Heart right ventricle (tissue), 16 donors: ENCODE results near the gene SASS6. TPM values are rescaled to one million over a fixed set of nuclear protein-coding genes. Genes with fewer than 3 reads are reported as not detected.

Experiments
- ATAC-seq, 8 donors: fragments of 200-7000 bp; cut with Tn5 transposase; one replicate each; pipeline ENCODE4 v1.9.1; 2020; ENCODE audit warnings: mild to moderate bottlenecking in 8 of 8, moderate library complexity in 8 of 8, moderate number of reproducible peaks in 1 of 8
- DNase-seq, 2 donors: peaks; one replicate each; pipeline ENCODE4 v3.0.0-alpha.2; 2020
- H3K27ac ChIP-seq, 10 donors: fragments of 200-600 bp; sonication (generic) in 2 of 10; one replicate each; pipeline versions ENCODE4 v1.5.0 to v1.8.0; 2020 to 2022; ENCODE audit warnings: mild to moderate bottlenecking in 3 of 10
- H3K27me3 ChIP-seq, 7 donors: fragments of 200-600 bp; one replicate each; pipeline ENCODE4 v1.8.0; 2021 to 2022; ENCODE audit warnings: mild to moderate bottlenecking in 2 of 7
- H3K36me3 ChIP-seq, 9 donors: fragments of 200-600 bp; sonication (generic) in 1 of 9; one replicate each; pipeline versions ENCODE4 v1.5.0 to v1.8.0; 2020 to 2022; ENCODE audit warnings: mild to moderate bottlenecking in 2 of 9
- H3K4me1 ChIP-seq, 9 donors: fragments of 200-600 bp; sonication (generic) in 1 of 9; one replicate each; pipeline versions ENCODE4 v1.5.0 to v1.8.0; 2020 to 2022; ENCODE audit warnings: mild to moderate bottlenecking in 4 of 9
- H3K4me3 ChIP-seq, 10 donors: fragments of 200-600 bp; sonication (generic) in 2 of 10; one replicate each; pipeline versions ENCODE4 v1.5.0 to v1.8.0; 2020 to 2022; ENCODE audit warnings: mild to moderate bottlenecking in 7 of 10, moderate library complexity in 2 of 10
- H3K9me3 ChIP-seq, 11 donors: fragments of 200-600 bp in 10 of 11; sonication (generic) in 2 of 11; one replicate each; pipeline versions ENCODE4 v1.5.0 to v1.8.0; 2013 to 2022; ENCODE audit warnings: mild to moderate bottlenecking in 2 of 11, control low read depth in 1 of 11, moderate library complexity in 1 of 11
- WGBS, 2 donors: extraction: QIAGEN DNeasy Blood & Tissue Kit; methylation state at CpG; one replicate each; pipeline ENCODE4 v1.1.7; 2013; ENCODE audit warnings: inconsistent platforms in 1 of 2; 5-methylcytosine and 5-hydroxymethylcytosine counted together
- intact Hi-C, 10 donors: fragments of 100-400 bp; cut with DNase I; formaldehyde crosslinking; loops; one replicate each; pipeline versions ENCODE4 v1.11.1 to v1.14.2; 2022
- polyA plus RNA-seq, 2 donors: library from polyadenylated mRNA; stranded (reverse); fragments of 200-250 nt; gene quantifications; one replicate each; pipeline ENCODE4 v1.2.3, GENCODE V29; 2013
- total RNA-seq, 10 donors: library from RNA; stranded (reverse); fragmentation: NEBNext Ultra II Directional in 3 of 10; extraction: Animal tissue kit (Norgen Biotek cat#: 25700) in 3 of 10; gene quantifications; one replicate each; pipeline versions ENCODE4 v1.2.1 to v1.2.4, GENCODE V29; 2021 to 2023
- TF ChIP-seq, protein P1 (sequence below), 9 donors: fragments of 200-600 bp; sonication (generic) in 2 of 9; IDR thresholded peaks; one replicate each; pipeline versions ENCODE4 v1.5.0 to v1.8.0; 2021 to 2022; ENCODE audit warnings: antibody characterized with exemption in 9 of 9, mild to moderate bottlenecking in 5 of 9, moderate library complexity in 1 of 9
- donor health status: Arrhythmogenic right ventricular cardiomyopathy.
- donor health status: ischemic (EF 13 %, LVEDD 7.1; RV severe dilation, severe dysfunction).
- donor health status: healthy with polysubstance abuse.
- donor health status: DM: no; HTN: yes; CAD: no.
- donor health status: DM: no; HTN: no; CAD: no.
- donor health status: ischemic (EF 25% LVEDD 6.9; RV normal size, moderate dysfunction).
- donor health status: ischemic (EF 25% LVEDD 5.7; RV mildly dilated, moderate dysfunction).
- donor health status: healthy.
- donor health status: DM: yes; HTN: yes; CAD: no.
- donor health status: Ischemic cardiomyopathy.
- donor health status: ischemic (EF 35%, LVEDD 5.7; RV mildly dilated, moderate dysfunction).
- donor health status: nonischemic (EF 11% LVEDD 7.7; RV severe dilation, severe dysfunction).
- donor health status: DM: yes; HTN: yes; CAD: no.
- donor health status: PGD.
- donor health status: ischemic (EF 29% LVEDD 5.4; RV normal size, mild dysfunction).
- donor health status: nonischemic (EF 23%, LVEDD 6.1; RV moderate dilation, normal function).

The SASS6 gene
- total and polyA plus RNA-seq, 12 donors, result 0.95 to 2.7 (median 1.7) TPM

DNA sequence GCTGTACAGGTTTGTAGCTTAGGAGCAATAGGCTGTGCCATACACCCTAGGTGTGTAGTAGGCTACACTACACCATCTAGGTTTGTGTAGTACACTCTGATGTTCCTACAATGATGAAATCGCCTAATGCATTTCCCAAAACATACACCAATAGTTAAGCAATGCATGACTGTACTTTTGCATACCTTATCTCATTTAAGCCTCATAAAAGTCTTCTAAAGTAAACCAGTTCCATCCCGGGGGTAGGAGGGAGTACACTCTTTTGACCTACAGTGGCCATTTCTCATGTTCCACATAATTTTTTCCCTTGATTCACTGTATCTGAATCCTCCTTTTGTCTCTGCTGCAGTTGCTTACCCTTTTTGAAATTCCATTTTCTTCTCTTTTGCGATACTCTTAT, 12.4 kb upstream of the SASS6 start:
- intact Hi-C loops, result loop anchor here in 1 of 10 donors (10.0 kb wide), 1 partner anchor 260 kb away; no protein-coding TSS in a partner anchor
- Histone ChIP-seq H3K9me3 (no peaks in the 10 kb centered on the region), H3K36me3 (peaks cover 0 to 100% (median 79%) of the 10 kb centered on the region in 9 donors), H3K4me3 (no peak overlapping the region), H3K27ac (no peak overlapping the region), H3K4me1 (peaks cover 0 to 4% (median 0%) of the 10 kb centered on the region in 9 donors), H3K27me3 (no peaks in the 10 kb centered on the region)
- no peak for ATAC-seq
- TF ChIP-seq, protein P1, sequence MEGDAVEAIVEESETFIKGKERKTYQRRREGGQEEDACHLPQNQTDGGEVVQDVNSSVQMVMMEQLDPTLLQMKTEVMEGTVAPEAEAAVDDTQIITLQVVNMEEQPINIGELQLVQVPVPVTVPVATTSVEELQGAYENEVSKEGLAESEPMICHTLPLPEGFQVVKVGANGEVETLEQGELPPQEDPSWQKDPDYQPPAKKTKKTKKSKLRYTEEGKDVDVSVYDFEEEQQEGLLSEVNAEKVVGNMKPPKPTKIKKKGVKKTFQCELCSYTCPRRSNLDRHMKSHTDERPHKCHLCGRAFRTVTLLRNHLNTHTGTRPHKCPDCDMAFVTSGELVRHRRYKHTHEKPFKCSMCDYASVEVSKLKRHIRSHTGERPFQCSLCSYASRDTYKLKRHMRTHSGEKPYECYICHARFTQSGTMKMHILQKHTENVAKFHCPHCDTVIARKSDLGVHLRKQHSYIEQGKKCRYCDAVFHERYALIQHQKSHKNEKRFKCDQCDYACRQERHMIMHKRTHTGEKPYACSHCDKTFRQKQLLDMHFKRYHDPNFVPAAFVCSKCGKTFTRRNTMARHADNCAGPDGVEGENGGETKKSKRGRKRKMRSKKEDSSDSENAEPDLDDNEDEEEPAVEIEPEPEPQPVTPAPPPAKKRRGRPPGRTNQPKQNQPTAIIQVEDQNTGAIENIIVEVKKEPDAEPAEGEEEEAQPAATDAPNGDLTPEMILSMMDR (IDR thresholded peaks at IDR 0.05), result no peak
- WGBS, 2 donors, result 95 to 96% methylated on average over 3 of the region's 3 CpGs
- DNase-seq, result no peak

- H3K36me3 ChIP-seq, result peaks cover 0 to 100% (median 76%) of the 10 kb centered on the region in 9 donors
- no peak overlapping the region for H3K27ac ChIP-seq
- H3K4me1 ChIP-seq, result peaks cover 0 to 4% (median 0%) of the 10 kb centered on the region in 9 donors
- intact Hi-C loops, result loop anchor here in 2 of 10 donors (5.0 to 10.0 kb wide), 2 partner anchors 258 to 315 kb away; no protein-coding TSS in a partner anchor
- TF ChIP-seq, protein P1 (IDR thresholded peaks at IDR 0.05), result no peak
- DNase-seq (no peak), ATAC-seq (no peak)
- no peaks in the 10 kb centered on the region for H3K27me3 ChIP-seq
- WGBS, 2 donors, result 49 to 73% methylated on average over 3 of the region's 3 CpGs
- no peak overlapping the region for H3K4me3 ChIP-seq
- no peaks in the 10 kb centered on the region for H3K9me3 ChIP-seq
These were observed 9.6 kb upstream of the SASS6 start for GRCh38 chr1:100142343-100142742.

DNA sequence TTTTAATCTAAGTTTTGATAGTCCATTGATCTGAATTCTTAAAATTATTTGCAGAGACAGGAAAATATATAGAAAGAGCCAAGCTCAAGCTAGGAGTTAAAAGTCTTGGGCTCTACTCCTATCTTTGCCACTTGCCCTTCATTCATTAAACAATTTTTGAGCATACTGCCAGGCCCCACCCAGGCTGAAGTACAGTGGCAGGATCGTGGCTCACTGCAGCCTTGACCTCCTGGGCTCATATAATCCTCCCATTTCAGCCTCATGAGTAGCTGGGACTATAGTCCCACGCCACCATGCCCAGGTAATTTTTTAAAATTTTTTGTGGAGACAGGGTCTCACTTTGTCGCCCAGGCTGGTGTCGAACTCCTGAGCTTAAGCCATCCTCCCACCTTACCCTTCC, 8.5 kb upstream of the SASS6 start:
- Histone ChIP-seq H3K27me3 (no peaks in the 10 kb centered on the region), H3K36me3 (peaks cover 0 to 100% (median 70%) of the 10 kb centered on the region in 9 donors), H3K4me1 (peaks cover 0 to 4% (median 0%) of the 10 kb centered on the region in 9 donors), H3K4me3 (no peak overlapping the region), H3K27ac (no peak overlapping the region), H3K9me3 (no peaks in the 10 kb centered on the region)
- intact Hi-C loops, result loop anchor here in 2 of 10 donors (5.0 to 10.0 kb wide), 2 partner anchors 256 to 316 kb away; no protein-coding TSS in a partner anchor
- DNase-seq (no peak), ATAC-seq (no peak)
- 82 to 89% methylated on average over 4 of the region's 4 CpGs for WGBS, 2 donors
- TF ChIP-seq, protein P1 (IDR thresholded peaks at IDR 0.05), result no peak

DNA sequence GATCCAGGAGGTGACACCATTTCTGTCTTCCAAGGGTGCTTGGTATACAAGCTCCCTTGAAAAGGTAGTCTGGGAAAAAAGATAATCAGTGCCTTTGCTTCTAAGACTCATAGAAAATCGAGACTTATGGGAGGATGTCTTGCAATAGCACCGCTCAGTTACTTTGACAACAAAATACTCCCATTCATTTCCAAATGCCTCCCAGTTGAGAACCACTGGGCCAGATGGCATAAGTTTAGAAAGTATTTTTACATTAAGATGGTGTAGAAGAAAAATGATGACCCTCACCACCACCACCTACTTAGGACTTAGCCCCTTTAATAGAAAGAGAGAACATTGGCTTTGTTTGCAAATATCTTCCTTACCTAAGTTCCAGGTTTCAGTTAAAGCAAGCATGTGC, 4.9 kb upstream of the SASS6 start:
- intact Hi-C loops, result loop anchor here in 5 of 10 donors (10.0 kb wide), 8 partner anchors 127 to 333 kb away; partner anchors contain the start of genes CDC14A (in 1 of the 5) and RTCA (in 1 of the 5)
- Histone ChIP-seq H3K36me3 (peaks cover 0 to 64% (median 42%) of the 10 kb centered on the region in 9 donors), H3K4me1 (peaks cover 4 to 26% (median 19%) of the 10 kb centered on the region in 9 donors), H3K4me3 (no peak overlapping the region), H3K27ac (no peak overlapping the region), H3K9me3 (no peaks in the 10 kb centered on the region), H3K27me3 (no peaks in the 10 kb centered on the region)
- WGBS, 2 donors, result 92 to 99% methylated on average over 2 of the region's 2 CpGs
- ATAC-seq, result no peak
- TF ChIP-seq, protein P1 (IDR thresholded peaks at IDR 0.05), result no peak
- no peak for DNase-seq
